ENCODE results near the gene MYH4. TPM values are rescaled to one million over a fixed set of nuclear protein-coding genes. Genes with fewer than 3 reads are reported as not detected.

MYH4 gene
- total RNA-seq, 1 donor from 2014 or later = not detected

DNA sequence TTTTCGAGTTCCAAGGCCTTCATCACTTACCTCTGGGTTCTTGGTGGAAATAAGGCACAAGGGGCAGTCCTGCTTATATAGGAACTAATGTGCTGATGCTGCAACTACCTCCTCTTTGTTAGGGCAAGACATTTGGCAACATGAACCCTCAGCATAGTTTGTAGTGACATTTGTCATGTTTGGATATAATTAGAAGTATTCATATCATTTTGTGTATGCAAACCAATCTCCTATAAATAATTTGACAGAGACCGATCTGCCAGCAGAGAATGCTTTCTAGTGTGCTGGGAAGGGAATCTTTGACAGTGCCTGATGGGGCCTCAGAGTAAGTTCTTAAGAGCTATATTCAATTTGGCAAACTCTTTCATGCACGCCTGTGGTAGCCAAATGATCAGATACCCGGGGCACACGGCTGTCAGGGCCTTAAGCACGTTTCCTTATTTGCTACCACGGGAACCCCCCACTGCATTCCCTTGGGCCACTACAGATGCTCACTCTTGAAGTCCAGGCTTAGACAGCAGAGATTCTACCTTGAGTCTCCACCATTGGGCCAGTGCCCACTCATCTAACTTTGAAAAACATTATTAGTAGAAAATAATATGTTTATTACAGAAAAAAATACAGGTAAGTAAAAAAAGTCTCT, 47.3 kb downstream of the MYH4 start, which contains the start of gene MYH8:
Gene MYH8 (minus strand): TSS at position 51 of the 643 bp plus-strand sequence. CDS start 1,723 bp downstream, outside the sequence.
- no peak for DNase-seq (ENCODE audit: low spot score)

DNA sequence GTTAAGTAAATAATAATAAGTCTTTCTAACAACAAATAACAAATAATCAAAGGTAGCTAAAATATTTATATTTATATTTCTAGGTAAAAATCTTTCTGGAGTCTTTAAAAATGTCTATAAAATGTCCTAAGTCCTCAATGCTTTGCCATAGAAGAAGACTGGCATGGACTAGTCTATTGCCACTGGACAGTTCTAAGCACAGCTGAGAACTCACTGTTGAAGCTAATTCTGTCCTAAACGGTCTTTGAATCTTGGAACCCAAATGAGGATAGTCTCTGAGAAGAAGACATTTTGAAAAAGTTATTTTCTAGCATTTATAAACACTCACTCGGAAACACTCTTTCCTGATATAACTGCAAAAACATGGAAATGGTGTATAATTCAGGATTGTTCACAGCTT, 48.1 kb downstream of the MYH4 start:
- no peak for DNase-seq (ENCODE audit: low spot score)

DNA sequence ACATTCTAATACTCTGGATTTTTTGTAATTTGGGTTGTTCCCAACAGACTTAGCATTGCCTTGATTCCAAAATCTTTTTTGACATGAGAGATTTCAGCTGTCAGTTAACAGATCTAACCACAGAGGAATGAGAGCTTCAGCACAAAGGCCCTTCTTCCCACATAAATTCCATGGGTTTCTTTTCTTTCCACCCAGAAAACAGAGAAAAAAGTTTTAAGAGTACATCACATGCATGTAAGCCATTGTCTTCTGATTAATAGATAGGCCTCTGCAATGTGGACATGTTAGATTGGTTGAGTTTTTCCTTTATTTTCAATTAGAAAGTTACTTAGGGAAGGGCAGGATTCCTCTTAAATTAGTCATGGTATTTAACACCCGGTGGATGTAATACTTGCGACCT, 48.5 kb downstream of the MYH4 start:
- DNase-seq (ENCODE audit: low spot score) = no peak

DNA sequence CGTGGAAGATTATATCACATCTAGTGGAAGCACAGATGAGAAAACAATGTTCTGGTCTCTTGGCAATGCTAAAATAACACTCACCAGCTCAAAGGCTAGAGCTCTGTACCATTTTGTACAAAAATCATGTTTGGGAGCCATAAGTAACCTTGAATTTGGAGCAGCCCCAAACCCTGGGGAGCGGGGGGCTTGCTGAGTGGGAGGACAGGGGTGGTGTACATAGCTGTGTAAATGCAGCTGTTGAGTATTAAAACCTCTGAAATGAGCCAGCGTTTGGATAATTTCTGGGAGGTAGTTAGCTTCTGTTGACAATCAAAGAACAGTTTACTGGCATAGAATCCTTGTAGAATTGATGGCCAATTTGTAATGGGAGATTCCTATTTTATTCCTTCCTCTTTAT, 51.9 kb downstream of the MYH4 start:
- DNase-seq (ENCODE audit: low spot score) = no peak

DNA sequence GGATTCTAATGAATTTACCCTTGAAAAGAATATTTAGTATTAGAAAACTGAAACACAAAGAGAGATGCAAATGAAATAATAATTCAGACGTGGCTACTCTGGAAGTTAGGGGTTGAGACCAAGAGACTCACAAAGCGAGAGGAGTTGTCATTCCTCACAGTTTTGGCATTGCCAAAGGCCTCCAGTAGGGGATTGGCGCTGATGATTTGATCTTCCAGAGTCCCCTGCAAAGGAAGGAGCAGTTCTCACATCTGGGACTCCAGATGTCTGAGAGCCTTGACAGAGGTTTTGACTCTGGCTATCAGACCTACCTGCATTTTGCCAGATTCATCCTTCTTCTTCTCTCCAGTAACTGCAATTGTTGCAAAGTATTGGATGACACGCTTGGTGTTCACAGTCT, 54.2 kb downstream of the MYH4 start:
- DNase-seq (ENCODE audit: low spot score) = no peak

DNA sequence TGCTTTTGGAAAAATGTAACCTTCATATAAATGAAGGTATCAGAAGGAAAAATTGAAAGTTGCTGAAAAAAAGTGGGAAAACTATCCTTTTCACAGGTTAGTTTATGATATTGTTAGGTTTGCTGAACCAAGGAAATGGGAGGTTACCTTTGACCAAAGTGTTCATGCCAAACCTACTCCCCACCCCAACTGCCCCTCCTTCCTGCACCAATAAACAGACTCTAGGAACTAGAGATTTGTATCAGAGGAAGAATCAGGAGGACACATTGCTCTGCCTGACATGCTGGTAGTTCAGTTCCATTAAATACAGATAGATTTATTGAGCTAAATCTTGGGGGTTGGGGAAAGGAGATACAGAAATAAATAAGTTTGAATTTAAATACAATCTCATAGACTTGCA, 65.8 kb downstream of the MYH4 start:
- no peak for DNase-seq (ENCODE audit: low spot score)

DNA sequence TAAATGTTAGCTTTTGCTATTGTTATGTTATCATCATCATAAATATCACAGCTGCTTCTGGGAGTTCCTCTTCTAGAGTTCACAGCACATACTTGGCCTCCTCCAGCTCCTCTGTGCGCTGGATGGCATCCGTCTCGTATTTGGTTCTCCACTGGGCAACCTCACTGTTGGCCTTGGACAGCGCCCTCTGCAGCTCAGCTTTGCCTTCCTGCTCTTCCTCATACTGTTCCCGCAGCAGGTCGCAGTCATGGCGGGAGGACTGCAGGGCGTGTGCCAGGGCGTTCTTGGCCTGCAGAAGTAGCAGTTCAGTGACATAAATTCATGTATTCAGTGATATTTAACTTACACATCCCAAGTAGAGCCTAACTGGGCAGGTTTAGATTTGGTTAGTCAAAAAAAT, 71.0 kb downstream of the MYH4 start:
- no peak for DNase-seq (ENCODE audit: low spot score)

DNA sequence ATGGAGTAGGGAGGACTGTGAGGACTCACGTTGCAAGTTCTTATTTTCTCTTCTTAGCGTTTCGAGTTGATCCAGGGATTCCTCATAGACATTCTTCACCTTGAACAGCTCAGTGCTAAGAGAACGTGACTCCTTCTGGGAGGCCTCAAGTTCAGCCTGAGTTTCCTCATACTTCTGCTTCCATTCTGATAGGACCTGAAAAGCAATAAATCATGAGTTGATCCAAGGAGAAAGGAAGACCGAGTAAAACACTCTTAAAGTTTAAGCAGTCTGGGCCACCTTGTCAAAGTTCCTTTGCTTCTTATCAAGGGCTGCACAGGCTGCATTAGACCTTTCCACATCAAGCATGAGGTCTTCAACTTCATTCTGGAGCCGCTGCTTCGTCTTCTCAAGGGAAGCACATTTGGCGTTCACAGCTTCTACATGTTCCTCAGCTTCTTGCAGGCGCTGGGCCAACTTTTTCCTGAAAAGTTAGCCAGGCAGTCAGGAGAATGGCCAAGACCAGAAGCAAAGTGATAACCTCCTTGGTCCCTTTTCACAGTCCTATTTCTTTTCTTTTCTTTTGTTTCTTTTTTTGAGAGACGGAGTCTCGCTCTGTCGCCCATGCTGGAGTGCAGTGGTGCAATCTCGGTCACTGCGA, 72.7 kb downstream of the MYH4 start:
- no peak for DNase-seq (ENCODE audit: low spot score)

DNA sequence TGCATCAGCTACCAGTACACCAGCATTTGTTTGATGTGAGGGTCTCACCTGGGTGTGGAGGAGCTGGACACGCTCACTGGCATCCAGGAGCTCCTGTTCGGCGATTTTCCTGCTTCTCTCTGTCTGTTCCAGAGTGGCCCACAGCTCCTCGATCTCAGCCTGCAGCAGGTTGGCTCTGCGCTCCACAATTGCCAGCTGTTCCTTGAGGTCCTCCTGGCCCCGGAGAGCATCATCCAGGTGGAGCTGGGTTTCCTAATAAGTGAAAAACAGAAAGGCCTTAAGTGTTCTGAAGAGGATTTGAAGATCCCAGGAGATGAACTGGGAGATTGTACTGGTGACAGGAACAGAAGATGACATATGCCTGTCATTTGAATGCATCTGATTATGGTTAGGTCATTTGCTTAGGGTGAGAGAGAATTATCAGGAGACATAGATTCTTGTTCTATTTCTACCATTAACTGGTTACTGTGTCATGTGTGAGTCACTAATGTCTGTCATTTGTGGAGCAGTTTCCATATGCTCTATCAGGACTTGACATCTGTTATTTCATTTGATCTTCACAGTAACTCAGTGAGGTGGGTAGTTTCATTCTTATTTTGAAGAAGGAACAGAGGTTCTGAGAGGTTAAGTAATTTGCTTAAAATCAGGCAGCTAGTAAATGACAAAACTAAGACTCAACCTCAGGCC, 75.0 kb downstream of the MYH4 start:
- DNase-seq (ENCODE audit: low spot score) = no peak

Other genes starting within 250 kb of the MYH4 start
- gene MYH13, start 96.6 kb downstream of the MYH4 start, total RNA-seq = not detected
- not detected for gene MYH8, start 47.6 kb downstream of the MYH4 start, total RNA-seq
- 0.52 TPM for gene MYH1, start 49.0 kb upstream of the MYH4 start, total RNA-seq
- 2.4 TPM for gene MYH2, start 80.1 kb upstream of the MYH4 start, total RNA-seq
- 3.4 TPM for gene MYH3, start 187.8 kb upstream of the MYH4 start, total RNA-seq
- 33.4 TPM for gene SCO1, start 228.0 kb upstream of the MYH4 start, total RNA-seq
- 9.2 TPM for gene ADPRM, start 228.0 kb upstream of the MYH4 start, total RNA-seq